WERI-Rb-1 (cell line): ENCODE data around the gene KCTD10.

Source experiments
- DNase-seq: peaks from one replicate; pipeline ENCODE4 v3.0.0-alpha.2; 2020
- H3K27ac ChIP-seq: fragments of 250-450 bp; sonication (Bioruptor Pico); 2 replicates; pipeline ENCODE4 v1.5.1; 2020; ENCODE audit warnings: mild to moderate bottlenecking, moderate library complexity
- H3K27me3 ChIP-seq: fragments of 250-450 bp; sonication (Bioruptor Pico); 2 replicates; pipeline ENCODE4 v1.5.1; 2021; ENCODE audit warnings: mild to moderate bottlenecking, low read depth, moderate library complexity; ENCODE audit not compliant: insufficient read depth, severe bottlenecking
- H3K36me3 ChIP-seq: fragments of 250-450 bp; sonication (Bioruptor Pico); 2 replicates; pipeline ENCODE4 v1.5.1; 2020; ENCODE audit warnings: mild to moderate bottlenecking, moderate library complexity
- H3K4me3 ChIP-seq: 2 replicates; pipeline ENCODE4 v1.5.1; 2011; ENCODE audit warnings: low read depth, mild to moderate bottlenecking, control low read depth, low read length
- H3K9me3 ChIP-seq: fragments of 250-450 bp; sonication (Bioruptor Pico); 2 replicates; pipeline ENCODE4 v1.5.1; 2021; ENCODE audit warnings: mild to moderate bottlenecking, moderate library complexity; ENCODE audit not compliant: severe bottlenecking
- CTCF ChIP-seq: IDR thresholded peaks from 2 replicates; pipeline ENCODE4 v1.5.1; 2011; ENCODE audit warnings: low read depth, mild to moderate bottlenecking, control low read depth, inconsistent platforms, low read length

KCTD10 gene

GRCh38 chr12:109448707-109449390, 28.3 kb downstream of the KCTD10 start:
- Histone ChIP-seq H3K9me3 (no peaks in the 10 kb centered on the region), H3K36me3 (peaks cover 68% of the 10 kb centered on the region), H3K27ac (no peak overlapping the region), H3K27me3 (no peaks in the 10 kb centered on the region), H3K4me3 (no peak overlapping the region)
- no peak for TF ChIP-seq CTCF
- DNase-seq: no peak

- no peak overlapping the region for H3K4me3 ChIP-seq
- no peak overlapping the region for H3K27ac ChIP-seq
- no peaks in the 10 kb centered on the region for H3K9me3 ChIP-seq
- no peak for TF ChIP-seq CTCF
- H3K36me3 ChIP-seq: peaks cover 63% of the 10 kb centered on the region
- DNase-seq: no peak
- H3K27me3 ChIP-seq: no peaks in the 10 kb centered on the region
These were observed 28.8 kb downstream of the KCTD10 start for GRCh38 chr12:109448272-109448671.

GRCh38 chr12:109447482-109447881, 29.6 kb downstream of the KCTD10 start:
- H3K27ac ChIP-seq: no peak overlapping the region
- H3K9me3 ChIP-seq: no peaks in the 10 kb centered on the region
- H3K4me3 ChIP-seq: no peak overlapping the region
- no peaks in the 10 kb centered on the region for H3K27me3 ChIP-seq
- H3K36me3 ChIP-seq: peaks cover 58% of the 10 kb centered on the region
- DNase-seq: no peak
- TF ChIP-seq CTCF: no peak

- TF ChIP-seq CTCF: no peak
- no peak overlapping the region for H3K4me3 ChIP-seq
- no peak overlapping the region for H3K27ac ChIP-seq
- no peaks in the 10 kb centered on the region for H3K27me3 ChIP-seq
- H3K9me3 ChIP-seq: no peaks in the 10 kb centered on the region
- DNase-seq: no peak
- peaks cover 52% of the 10 kb centered on the region for H3K36me3 ChIP-seq
These were observed 30.2 kb downstream of the KCTD10 start for GRCh38 chr12:109446869-109447268.

GRCh38 chr12:109445191-109445609, 31.9 kb downstream of the KCTD10 start:
- TF ChIP-seq CTCF: no peak
- no peak overlapping the region for H3K27ac ChIP-seq
- peaks cover 38% of the 10 kb centered on the region for H3K36me3 ChIP-seq

GRCh38 chr12:109444259-109444658, 32.8 kb downstream of the KCTD10 start:
- Histone ChIP-seq H3K27ac (no peak overlapping the region), H3K9me3 (no peaks in the 10 kb centered on the region), H3K4me3 (no peak overlapping the region), H3K27me3 (no peaks in the 10 kb centered on the region), H3K36me3 (peaks cover 35% of the 10 kb centered on the region)
- DNase-seq: no peak
- no peak for TF ChIP-seq CTCF

More at GRCh38 chr12:109445191-109445609, 31.9 kb downstream of the KCTD10 start:
- no peaks in the 10 kb centered on the region for H3K27me3 ChIP-seq
- no peak overlapping the region for H3K4me3 ChIP-seq
- H3K9me3 ChIP-seq: no peaks in the 10 kb centered on the region
- DNase-seq: no peak
